NCI-H69 (cell line): Measurements from ENCODE around the gene PTPRN2.
"Not testable (repeated sequence)": the region's sequence is repeated elsewhere in the genome, so short reads cannot be mapped to it uniquely, and the experiment has no call there.

Experiments
- DNase-seq: peaks from one replicate; lab custom pipeline; 2025; lab: John Stamatoyannopoulos, UW

The PTPRN2 gene

GRCh38 chr7:157847756-157848487 lies 739.7 kb downstream of the PTPRN2 start:
- not testable (repeated sequence) for DNase-seq

- DNase-seq, result not testable (repeated sequence)
These were observed 740.9 kb downstream of the PTPRN2 start for GRCh38 chr7:157846746-157847145.

GRCh38 chr7:157846271-157846670 lies 741.4 kb downstream of the PTPRN2 start:
- no peak for DNase-seq

GRCh38 chr7:157845203-157845835 lies 742.3 kb downstream of the PTPRN2 start:
- no peak for DNase-seq

- no peak for DNase-seq
These were observed 743.0 kb downstream of the PTPRN2 start for GRCh38 chr7:157844611-157845010.

GRCh38 chr7:157844141-157844540 lies 743.5 kb downstream of the PTPRN2 start:
- no peak for DNase-seq

GRCh38 chr7:157843336-157844140 lies 744.1 kb downstream of the PTPRN2 start:
- no peak for DNase-seq

- DNase-seq, result no peak
These were observed 745.8 kb downstream of the PTPRN2 start for GRCh38 chr7:157841773-157842370.

GRCh38 chr7:157840914-157841772 lies 746.5 kb downstream of the PTPRN2 start:
- DNase-seq, result peak; percentile 70

GRCh38 chr7:157840174-157840913 lies 747.3 kb downstream of the PTPRN2 start:
- no peak for DNase-seq

GRCh38 chr7:157839672-157840167 lies 747.9 kb downstream of the PTPRN2 start:
- DNase-seq, result no peak

GRCh38 chr7:157839226-157839625 lies 748.4 kb downstream of the PTPRN2 start:
- DNase-seq, result no peak

GRCh38 chr7:157837561-157837960 lies 750.1 kb downstream of the PTPRN2 start:
- DNase-seq, result no peak

GRCh38 chr7:157837047-157837446 lies 750.6 kb downstream of the PTPRN2 start:
- DNase-seq, result no peak

- DNase-seq, result no peak
These were observed 753.0 kb downstream of the PTPRN2 start for GRCh38 chr7:157834501-157835163.

GRCh38 chr7:157832866-157833607 lies 754.6 kb downstream of the PTPRN2 start:
- no peak for DNase-seq

GRCh38 chr7:157832421-157832820 lies 755.2 kb downstream of the PTPRN2 start:
- DNase-seq, result no peak

- no peak for DNase-seq
These were observed 755.6 kb downstream of the PTPRN2 start for GRCh38 chr7:157832006-157832405.
